ENCODE data around the gene RIPPLY2.

GRCh38 chr6:83893024-83893423 is 39.9 kb downstream of the RIPPLY2 start:
- TF ChIP-seq CTCF (IDR thresholded peaks at IDR 0.05) (no peak), POLR2AphosphoS5 (IDR thresholded peaks at IDR 0.05) (no peak), POLR2A (IDR thresholded peaks at IDR 0.05) (no peak), EP300 (IDR thresholded peaks at IDR 0.05) (no peak)
